Activated T-cell treated with anti-CD3 and anti-CD28 coated beads for 48 hours (primary cell): ENCODE data around the gene MYCBPAP.

Experiments used
- DNase-seq: peaks from one replicate; pipeline ENCODE4 v3.0.0-alpha.2; 2020; ENCODE audit warnings: low read depth

The MYCBPAP gene

GRCh38 chr17:50487213-50488096 is 20.8 kb upstream of the MYCBPAP start:
- no peak for DNase-seq

GRCh38 chr17:50488880-50489279 is 19.4 kb upstream of the MYCBPAP start:
- DNase-seq, result no peak

- no peak for DNase-seq
These were observed 16.7 kb upstream of the MYCBPAP start for GRCh38 chr17:50491505-50491904.

GRCh38 chr17:50492214-50492613 is 16.0 kb upstream of the MYCBPAP start:
- no peak for DNase-seq

GRCh38 chr17:50493744-50494143 is 14.5 kb upstream of the MYCBPAP start:
- DNase-seq, result no peak

- no peak for DNase-seq
These were observed 12.9 kb upstream of the MYCBPAP start for GRCh38 chr17:50495217-50495823.

- DNase-seq, result no peak
These were observed 12.3 kb upstream of the MYCBPAP start for GRCh38 chr17:50495918-50496317.

GRCh38 chr17:50498021-50498874 is 10.0 kb upstream of the MYCBPAP start:
- no peak for DNase-seq

GRCh38 chr17:50499270-50499669 is 9.0 kb upstream of the MYCBPAP start:
- no peak for DNase-seq

GRCh38 chr17:50499721-50500120 is 8.5 kb upstream of the MYCBPAP start:
- no peak for DNase-seq

GRCh38 chr17:50501054-50501453 is 7.2 kb upstream of the MYCBPAP start:
- DNase-seq, result no peak

GRCh38 chr17:50502301-50502990 is 5.8 kb upstream of the MYCBPAP start:
- no peak for DNase-seq

GRCh38 chr17:50505591-50506130 is 2.6 kb upstream of the MYCBPAP start:
- no peak for DNase-seq

GRCh38 chr17:50506298-50506697 is 1.9 kb upstream of the MYCBPAP start:
- no peak for DNase-seq

- DNase-seq, result no peak
These were observed 578 bp downstream of the MYCBPAP start for GRCh38 chr17:50508573-50509460.

- peak; percentile 34 for DNase-seq
These were observed 2.8 kb downstream of the MYCBPAP start for GRCh38 chr17:50511058-50511457.

- DNase-seq, result no peak
These were observed 5.3 kb downstream of the MYCBPAP start for GRCh38 chr17:50513495-50513894.

GRCh38 chr17:50514388-50514787 is 6.1 kb downstream of the MYCBPAP start:
- DNase-seq, result no peak

GRCh38 chr17:50514936-50515702 is 6.9 kb downstream of the MYCBPAP start:
- DNase-seq, result no peak

- no peak for DNase-seq
These were observed 8.8 kb downstream of the MYCBPAP start for GRCh38 chr17:50517011-50517410.
